Head of caudate nucleus (tissue), 42 donors: ENCODE measurements around the gene GPR62.

Experiments used
- DNase-seq, 42 donors: peaks; one replicate each; pipeline versions ENCODE4 v3.0.0 to v3.0.0-alpha.2; 2020 to 2021; ENCODE audit warnings: mixed read lengths in 7 of 42
- intact Hi-C: fragments of 100-400 bp; cut with DNase I; formaldehyde crosslinking; loops from one replicate; pipeline ENCODE4 v1.15.0; 2022

Gene GPR62

GRCh38 chr3:52001443-52001974 lies 46.3 kb downstream of the GPR62 start:
- intact Hi-C loops = loop anchor here (5.0 kb wide), 1 partner anchor 121 kb away; no protein-coding TSS in a partner anchor

GRCh38 chr3:52002748-52003147 lies 47.6 kb downstream of the GPR62 start:
- intact Hi-C loops = loop anchor here (1.0 to 5.0 kb wide), 2 partner anchors 120 to 142 kb away; no protein-coding TSS in a partner anchor
- no peak for DNase-seq

More at GRCh38 chr3:52001443-52001974, 46.3 kb downstream of the GPR62 start:
- peak; percentile 71 to 93 (median 84) for DNase-seq

- peak; percentile 46 to 91 (median 79) for DNase-seq
- intact Hi-C loops = loop anchor here (2.0 to 5.0 kb wide), 2 partner anchors 51 to 118 kb away; no protein-coding TSS in a partner anchor
Observed at GRCh38 chr3:52004163-52004787, 49.1 kb downstream of the GPR62 start.

GRCh38 chr3:52004906-52005395 lies 49.8 kb downstream of the GPR62 start:
- DNase-seq = no peak
- intact Hi-C loops = loop anchor here (2.0 to 5.0 kb wide), 2 partner anchors 50 to 117 kb away; no protein-coding TSS in a partner anchor

GRCh38 chr3:52005571-52005986 lies 50.4 kb downstream of the GPR62 start:
- intact Hi-C loops = loop anchor here (2.0 kb wide), 1 partner anchor 49 kb away; no protein-coding TSS in a partner anchor

GRCh38 chr3:52006017-52006819 lies 51.0 kb downstream of the GPR62 start:
- intact Hi-C loops = no loop called here

More at GRCh38 chr3:52005571-52005986, 50.4 kb downstream of the GPR62 start:
- DNase-seq = peak; percentile 51 to 92 (median 79)

GRCh38 chr3:52006820-52007133 lies 51.6 kb downstream of the GPR62 start:
- no peak for DNase-seq
- intact Hi-C loops = no loop called here

More at GRCh38 chr3:52006017-52006819, 51.0 kb downstream of the GPR62 start:
- peak in 18 of 42 donors; percentile 32 to 75 (median 58) for DNase-seq
